ENCODE measurements around the gene ASB18.

- TF ChIP-seq CTCF (IDR thresholded peaks at IDR 0.05) (no peak), REST (IDR thresholded peaks at IDR 0.05; ENCODE audit: insufficient read depth in 1 of 2, low read depth in 2 of 2, low read length in 1 of 2) (no peak)
Observed at GRCh38 chr2:236252602-236253001, 11.6 kb downstream of the ASB18 start.

Measured in Panc1 (cell line).